Thyroid gland (tissue), 4 donors: ENCODE data around the gene CACNG7.

ENCODE experiments used
- CTCF ChIP-seq, 6 experiments: fragments of 200-600 bp in 3 of 6; fragments of 450-650 bp in 3 of 6; sonication (generic) in 3 of 6; IDR thresholded peaks; one replicate each; pipeline ENCODE4 v1.5.1; 2016 to 2019; ENCODE audit warnings: antibody characterized with exemption in 6 of 6, mild to moderate bottlenecking in 2 of 6, inconsistent platforms in 1 of 6, moderate library complexity in 1 of 6
- POLR2A ChIP-seq, 2 donors: fragments of 450-650 bp; IDR thresholded peaks; one replicate each; pipeline ENCODE4 v1.6.1; 2017; ENCODE audit warnings: antibody characterized with exemption in 2 of 2, mild to moderate bottlenecking in 2 of 2, moderate library complexity in 1 of 2

- no peak for TF ChIP-seq CTCF (IDR thresholded peaks at IDR 0.05)
- no peak for TF ChIP-seq POLR2A (IDR thresholded peaks at IDR 0.05)
These were observed 44.3 kb downstream of the CACNG7 start for GRCh38 chr19:53953383-53953782.
